GM19455 (cell line): ENCODE results near the gene KRT14.
A peak's percentile ranks its signal among the peaks of the same experiment; 100 is the strongest.
"Not testable (repeated sequence)": the region's sequence is repeated elsewhere in the genome, so short reads cannot be mapped to it uniquely, and the experiment has no call there.

ENCODE experiments used
- ATAC-seq: cut with Tn5 transposase; IDR thresholded peaks from one replicate; pipeline ENCODE4 v1.9.1; 2021; ENCODE audit not compliant: unreplicated experiment

Gene KRT14

DNA sequence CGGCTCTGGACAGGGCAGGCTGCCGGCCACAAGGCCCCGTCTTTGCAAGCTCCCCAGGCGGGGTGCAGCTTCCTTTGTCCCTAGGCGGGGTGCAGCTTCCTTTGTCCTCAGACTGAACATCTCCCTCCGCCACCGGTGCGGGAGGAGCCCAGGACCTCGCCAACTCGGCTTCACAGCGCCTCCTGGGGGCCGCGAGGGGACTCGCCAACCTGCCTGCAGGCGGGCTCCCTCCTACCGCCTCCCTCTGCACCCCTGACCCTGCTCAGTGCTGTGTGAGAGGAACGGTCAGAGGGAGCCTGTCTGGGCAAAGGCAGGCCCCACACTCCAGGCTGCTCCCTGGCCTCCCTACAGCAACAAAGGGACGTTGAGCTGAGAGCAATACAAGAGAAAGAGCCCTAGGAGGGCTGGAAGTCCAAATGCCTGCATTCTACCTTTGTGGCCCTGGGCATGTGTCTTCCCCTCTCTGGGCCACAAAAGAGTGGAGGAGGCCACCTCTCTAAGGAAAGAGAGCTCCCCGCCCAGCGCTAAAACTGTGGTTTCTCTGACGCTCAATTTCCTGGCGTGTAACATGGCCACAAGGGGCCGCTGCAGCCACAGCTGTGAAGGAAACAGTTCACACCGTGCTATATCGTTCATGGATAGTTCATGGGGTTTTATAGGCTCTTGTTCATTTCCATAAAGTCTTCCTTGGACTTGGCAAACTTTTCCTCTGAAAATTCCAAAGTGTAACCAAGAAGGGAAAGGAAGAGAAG, 37.7 kb downstream of the KRT14 start:
- ATAC-seq = peak; percentile 63

DNA sequence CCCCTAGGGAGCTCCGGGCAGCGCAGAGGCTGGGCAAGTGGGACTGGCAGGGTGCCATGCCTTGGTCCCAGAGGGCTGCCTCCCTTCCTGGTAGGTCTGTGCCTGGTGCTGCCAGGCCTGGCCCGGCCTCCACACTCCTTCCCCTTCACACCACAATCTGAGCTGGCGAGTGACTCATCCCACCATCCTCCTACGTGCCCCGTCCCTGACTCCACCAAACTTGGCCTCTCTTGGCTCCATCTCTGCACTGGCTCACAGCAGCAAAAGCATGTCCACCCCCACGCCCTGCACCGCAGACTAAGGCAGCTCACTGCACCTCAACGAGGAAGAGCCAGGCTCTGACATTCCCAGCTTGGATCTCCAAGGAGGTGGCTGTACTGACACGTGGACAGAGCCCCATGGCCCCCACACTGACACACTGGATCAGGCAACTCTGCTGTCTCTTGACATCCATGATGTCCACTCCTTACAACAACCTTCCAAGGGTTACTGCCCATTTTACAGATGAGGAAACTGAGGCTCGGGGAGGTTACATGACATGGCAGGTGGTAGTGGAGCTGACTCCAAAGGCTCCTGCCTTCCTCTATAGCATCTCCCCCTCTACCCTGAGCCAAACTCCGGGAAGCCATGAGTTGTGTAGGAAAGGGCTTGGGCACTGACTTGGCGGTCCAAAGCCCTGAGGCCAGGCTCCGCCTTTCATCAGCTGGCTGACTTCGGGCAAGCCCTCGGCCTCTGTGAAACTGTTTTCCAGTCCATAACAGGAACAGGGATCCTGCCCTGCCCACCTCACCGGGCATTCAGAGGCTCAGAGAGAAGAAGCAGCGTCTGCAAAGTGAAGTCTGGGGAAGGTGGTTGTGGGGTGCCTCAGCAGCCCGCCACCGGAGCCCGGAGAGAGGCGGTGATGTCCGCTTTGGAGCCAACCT, 38.5 kb downstream of the KRT14 start:
- no peak for ATAC-seq

DNA sequence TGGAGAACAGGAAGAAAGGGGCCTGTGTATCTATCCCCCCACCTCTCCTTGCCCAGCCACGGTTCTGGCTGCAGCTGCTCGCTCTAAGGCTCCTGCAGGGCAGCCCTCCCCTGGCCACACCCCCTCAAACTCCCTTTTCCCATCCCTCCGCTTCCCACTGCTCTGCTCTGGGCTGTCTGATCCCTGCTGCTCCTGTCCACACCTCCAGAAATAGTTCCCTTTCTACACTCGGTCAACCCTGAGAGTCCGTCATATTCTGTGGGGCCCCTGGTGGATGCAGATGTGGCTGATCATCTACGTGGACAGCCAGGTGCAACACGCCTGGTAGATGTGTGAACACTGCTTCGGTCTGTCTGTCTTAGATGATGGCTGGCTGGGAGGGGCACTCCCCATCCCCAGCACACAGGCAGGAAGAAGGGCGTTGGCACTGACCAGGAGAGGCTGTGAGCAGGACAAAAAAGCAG, 39.3 kb downstream of the KRT14 start:
- no peak for ATAC-seq

DNA sequence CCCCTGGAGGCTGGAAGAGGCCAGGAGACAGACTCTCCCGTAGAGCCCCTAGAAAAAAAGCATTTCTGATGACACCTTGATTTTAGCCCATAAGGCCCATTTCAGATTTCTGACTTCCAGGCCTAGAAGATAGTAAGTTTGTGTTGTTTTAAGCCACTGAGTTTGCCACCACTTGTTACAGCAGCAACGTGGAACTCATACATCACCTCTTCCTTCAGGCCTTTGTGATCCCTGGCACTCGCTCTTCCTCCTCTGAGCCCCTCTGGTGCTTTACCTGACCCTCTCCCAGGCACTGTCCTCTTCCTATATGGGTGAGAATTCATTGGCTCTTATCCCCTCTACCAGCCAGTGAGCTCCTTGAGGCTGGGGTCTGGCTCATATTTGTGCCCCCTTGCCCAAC, 39.9 kb downstream of the KRT14 start:
- no peak for ATAC-seq

DNA sequence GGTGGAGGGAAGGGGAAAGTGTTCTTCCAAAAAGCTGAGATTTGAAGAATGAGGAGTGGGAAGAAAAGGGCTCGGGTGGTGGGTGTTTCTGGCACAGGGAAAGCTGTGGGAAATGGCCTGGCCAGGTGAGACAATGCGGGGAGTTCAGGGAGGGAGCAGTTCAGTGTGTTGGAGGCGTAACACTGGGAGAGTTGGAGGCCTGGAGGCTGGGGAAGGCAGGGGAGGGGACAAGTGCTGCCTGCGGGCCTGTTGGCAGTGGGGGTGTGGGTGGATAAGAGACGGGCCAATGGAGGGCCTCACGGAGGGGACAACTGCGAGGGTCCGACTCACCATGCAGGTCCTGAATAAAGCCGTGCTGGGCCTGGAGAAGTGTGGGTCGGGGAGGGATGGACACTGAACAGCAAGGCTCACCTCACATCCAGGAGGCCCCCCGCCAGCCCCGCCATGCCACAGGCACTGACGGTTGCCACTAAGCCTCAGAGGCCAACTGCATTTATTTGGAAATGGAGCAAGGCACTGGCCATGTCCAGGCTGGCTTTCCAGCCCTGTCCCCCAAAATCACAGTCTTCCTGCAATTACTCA, 40.8 kb downstream of the KRT14 start:
- no peak for ATAC-seq

DNA sequence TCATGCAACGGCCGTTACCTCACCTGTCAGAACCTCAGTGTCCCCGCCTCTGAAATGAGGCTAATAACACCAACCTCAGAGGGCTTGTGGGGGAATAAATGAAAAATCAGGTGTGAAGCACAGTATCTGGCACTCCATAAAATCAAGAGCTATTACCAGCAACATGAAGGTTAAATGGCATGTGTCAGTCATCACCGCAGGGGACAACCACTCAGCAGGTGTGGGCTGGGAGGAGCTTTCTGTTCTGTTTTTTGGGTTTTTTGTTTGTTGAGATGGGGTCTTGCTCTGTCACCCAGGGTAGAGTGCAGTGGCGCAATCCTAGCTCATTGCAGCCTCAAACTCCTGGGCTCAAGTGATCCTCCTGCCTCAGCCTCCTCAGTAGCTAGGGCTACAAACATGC, 41.8 kb downstream of the KRT14 start:
- no peak for ATAC-seq

DNA sequence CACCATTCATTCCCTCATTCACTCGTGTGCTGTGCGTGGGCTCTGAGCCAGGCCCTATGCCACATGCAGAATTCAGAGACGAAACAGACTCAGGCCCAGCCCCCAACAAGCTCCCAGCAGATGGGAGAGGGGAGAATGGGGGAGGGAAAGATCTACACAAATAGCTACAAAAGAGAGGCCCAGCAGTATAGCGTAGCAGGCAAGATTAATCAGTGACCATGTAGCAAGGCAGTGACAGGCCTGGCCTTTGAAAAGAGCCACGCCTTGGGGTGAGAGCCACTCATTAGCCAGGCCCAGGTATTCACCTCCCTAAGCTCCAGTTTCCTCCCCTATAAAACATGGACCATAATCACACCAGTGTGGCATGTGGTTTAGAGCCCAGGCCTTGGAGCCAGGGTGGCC, 42.2 kb downstream of the KRT14 start:
- ATAC-seq = no peak

DNA sequence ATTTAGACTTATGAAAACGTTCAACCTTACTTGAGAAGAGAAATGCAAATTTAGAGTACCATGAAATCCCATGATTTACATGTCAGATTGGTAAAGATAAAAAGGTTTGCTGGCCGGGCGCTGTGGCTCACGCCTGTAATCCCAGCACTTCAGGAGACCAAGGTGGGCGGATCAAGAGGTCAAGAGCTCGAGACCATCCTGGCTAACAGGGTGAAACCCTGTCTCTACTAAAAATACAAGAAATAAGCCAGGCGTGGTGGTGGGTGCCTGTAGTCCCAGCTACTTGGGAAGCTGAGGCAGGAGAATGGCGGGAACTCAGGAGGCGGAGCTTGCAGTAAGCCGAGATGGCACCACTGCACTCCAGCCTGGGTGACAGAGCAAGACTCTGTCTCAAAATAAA, 43.9 kb downstream of the KRT14 start:
- ATAC-seq = not testable (repeated sequence)

DNA sequence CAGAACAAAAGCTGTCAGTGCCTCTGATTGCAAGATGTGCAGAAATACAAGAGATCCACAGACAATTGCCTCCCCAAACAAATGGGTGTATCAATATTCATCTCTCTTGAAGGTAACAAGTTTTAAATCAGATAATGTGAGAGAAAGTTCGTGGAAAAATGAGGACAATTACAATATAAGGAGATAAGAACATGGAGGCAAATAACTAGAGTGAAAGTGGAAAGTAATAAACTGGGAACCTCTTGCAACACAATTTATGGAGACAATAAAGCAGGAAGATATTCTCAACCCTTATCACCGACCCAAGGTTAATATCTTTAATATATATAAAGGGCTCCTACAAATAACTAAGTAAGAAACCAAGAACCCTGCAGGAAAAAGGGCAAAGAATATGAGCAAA, 44.3 kb downstream of the KRT14 start:
- ATAC-seq = no peak

DNA sequence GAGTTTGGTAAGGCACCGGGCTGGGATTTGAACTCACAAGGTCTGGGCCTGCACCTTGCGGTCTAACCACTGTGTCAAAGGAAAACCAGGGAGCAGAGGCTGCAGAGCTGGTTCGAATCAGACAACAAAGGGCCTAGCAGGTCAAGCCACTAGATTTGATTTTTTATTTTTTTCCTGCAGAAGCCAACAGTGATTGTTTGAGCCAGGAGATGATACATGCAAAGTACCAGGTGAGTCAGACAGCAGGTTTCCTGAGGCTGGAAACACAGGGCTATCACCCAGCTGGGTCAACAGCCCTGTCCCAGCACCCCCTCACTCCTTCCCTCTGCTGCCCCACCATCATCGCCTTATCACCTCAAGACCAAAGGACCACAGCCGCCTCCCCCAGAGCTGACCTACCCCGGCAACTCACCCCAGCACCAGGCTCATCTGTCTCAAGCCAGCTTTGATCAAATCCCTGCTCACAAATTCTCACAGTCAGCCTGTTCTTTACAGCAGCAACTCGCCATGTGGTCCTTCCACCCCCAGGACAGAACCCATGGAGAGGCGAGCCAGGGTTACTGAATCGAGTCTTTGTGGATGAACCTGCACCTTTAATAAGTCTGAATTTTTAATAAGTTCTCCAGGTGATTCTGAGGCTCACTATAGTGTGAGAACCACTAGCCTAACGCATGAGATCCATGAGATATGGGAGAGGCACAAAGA, 45.6 kb downstream of the KRT14 start:
- ATAC-seq = no peak

DNA sequence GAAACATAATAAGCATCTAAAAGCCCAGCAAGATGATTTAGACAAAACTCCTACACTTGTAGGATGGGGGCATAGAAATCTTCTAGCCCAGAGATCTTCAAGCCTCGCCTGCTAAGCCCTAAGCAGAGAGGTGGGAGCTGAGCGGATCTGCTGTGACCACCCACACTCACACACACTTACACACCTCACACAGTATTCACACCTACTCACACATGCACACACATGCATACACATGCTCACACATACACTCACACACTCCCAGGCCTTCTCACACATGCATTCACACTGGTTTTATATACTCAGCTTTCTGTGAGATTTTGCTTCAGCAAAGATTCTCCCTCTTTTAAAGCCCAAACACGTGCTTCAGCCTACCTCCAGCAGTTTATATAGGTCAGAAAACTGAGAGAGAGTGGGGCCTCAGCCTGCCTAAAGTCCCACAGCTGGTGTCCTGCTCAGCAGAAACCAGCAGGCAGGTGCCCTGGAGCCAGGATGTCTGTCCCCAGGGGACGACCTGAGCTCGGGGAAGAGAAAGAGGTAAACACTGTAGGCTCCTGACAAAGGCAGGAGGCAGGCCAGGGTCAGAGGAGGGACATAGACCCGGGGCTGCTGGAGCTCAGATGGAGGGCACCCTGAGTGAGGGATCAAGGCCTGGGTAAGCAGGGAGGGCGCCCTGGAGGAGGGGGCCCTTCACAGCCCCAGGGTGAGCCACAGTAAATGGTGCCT, 46.6 kb downstream of the KRT14 start:
- no peak for ATAC-seq

DNA sequence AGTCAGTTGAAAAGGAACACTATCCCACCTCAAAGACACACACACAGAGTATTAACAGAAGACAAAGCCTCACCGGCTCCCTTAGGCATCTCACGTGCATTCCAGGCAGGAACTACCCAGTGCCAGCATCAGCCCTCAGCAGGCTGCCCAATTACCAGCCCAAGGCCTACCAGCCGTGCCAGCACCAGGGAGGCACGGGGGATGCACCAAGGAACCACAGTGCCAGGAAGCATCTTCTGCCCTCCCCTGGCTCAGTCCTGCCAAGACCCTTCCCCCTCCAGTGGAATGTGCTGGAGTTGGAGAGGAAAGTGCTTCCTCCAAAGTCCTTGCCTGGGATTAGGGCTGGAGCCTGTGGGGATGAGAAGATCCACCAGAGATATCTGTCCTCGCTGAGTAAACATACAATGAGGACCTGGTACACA, 47.6 kb downstream of the KRT14 start:
- no peak for ATAC-seq

DNA sequence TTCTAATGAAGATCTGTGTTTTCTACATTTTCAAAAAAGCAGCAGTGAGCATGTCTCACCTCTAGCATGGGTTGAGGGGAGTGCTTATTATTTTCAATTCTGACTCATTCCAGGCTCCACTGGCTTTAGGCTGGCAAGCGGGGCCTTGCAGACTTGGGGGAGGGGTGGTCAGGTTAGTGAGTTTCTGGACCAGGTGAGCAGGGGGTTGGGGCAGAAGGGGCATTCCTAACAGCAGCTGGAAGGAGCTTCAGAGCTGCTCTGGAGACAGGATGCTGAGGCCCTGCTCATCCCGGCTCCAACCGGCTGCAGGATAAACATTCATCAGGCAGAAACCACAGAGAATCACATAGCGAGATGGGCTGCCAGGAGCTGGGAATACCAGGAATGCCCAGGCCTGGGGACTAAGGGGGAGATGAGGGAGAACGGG, 48.1 kb downstream of the KRT14 start:
- no peak for ATAC-seq

DNA sequence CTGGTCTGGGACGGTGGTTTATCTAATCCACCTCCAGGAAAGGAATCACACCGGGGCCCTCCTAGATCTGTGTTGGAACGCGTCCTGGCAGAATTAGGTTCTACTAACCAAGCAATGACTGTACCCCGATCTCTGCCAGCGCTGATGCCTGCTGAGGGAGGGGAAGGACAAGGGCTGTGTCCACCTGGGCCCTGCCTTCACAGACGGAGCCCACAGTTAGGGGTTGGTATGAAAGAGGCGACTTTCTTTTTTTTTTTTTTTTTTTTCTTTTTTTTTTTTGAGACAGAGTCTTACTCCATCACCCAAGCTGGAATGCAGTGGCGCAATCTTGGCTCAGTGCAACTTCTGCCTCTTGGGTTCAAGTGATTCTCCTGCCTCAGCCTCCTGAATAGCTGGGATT, 48.7 kb downstream of the KRT14 start:
- ATAC-seq = no peak

DNA sequence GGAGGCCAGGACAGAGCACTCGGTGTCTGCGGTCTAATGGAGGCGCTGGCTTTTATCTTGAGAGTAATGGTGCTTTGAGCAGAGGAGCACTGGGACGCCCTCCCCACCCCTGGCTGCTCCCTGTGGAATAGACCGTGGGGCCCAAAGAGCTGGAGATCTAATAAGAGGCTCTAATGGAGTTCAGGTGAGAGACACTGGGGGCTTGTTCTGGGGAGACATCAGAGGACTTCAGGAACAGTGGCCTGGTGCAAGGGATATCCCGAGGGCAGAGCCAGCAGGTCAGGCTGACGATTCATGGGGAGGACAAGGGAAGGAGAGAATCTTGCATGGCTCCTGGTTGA, 49.1 kb downstream of the KRT14 start:
- ATAC-seq = no peak

DNA sequence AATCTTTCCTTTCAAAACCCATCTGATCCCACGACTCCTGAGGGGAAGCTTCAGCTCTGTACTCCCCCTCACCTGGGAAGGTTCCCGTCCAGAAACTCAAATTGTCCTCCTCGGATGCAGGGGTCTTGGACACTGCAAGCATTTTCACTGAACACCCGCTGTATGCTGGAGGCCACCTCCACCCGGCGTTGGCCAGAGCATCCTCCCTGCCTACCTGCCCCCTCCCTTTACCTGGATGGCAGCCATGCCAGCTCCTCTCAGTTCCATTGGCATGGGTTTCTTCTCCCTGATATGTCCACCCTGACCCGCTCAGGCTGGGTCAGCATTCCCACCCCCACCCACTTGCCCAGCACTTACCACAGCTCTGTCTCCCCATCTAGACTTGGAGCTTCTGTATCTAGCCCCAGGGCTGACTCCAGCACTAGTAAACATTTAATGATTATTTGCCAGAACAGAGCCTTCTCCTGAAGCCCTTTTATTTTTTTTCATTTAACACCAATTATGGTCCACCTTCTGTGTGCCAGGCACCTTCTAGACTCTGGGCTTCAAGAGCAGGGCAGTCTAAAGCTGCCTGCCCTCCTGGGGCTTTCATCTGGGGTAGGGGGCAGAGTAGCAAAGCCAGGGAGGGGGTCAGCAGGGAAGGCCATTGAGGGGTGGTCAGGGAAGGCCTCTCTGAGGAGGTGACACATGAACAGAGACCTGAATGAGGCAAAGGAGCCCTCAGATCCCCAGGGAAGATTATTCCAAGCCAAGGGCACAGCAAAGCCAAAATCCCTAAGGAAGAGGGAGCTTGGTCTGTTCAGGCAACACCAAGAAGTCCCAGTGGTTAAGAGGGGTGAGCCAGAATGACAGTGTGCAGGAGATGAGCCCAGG, 49.7 kb downstream of the KRT14 start:
- ATAC-seq = no peak

DNA sequence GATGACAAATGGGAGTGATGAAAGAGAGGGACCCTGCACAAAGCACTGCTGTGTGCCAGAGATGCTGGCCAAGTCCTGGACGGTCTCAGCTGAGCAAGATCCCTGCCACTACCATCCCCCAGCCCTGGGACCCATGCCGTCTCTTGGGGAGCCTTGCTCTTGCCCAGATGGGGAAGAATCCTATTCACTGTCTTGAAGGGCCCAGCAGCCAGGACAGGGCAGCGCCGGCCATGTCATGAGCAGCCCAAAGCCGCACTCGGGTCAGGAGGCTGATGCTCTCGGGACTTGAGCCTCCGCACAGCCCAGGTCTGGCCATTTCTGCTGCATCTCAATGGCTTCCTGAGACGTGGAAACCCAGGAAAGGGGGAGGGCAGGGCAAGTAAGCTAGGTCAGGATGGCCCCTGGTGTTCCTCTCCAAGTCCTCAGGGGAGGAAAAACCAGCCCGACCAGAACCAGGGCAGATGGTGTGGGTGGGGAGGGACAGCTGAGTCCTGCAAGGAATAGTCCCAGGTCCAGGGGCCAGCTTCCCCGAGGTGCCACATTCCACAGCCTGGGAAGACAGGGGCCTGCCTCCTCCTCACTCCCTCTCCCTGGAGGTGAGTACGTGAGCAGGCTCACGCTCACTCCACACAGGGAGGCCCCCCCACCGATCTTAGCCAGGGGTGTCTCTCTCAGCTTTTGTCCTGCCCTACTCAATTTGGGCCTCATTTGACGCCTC, 50.8 kb downstream of the KRT14 start:
- ATAC-seq = no peak

DNA sequence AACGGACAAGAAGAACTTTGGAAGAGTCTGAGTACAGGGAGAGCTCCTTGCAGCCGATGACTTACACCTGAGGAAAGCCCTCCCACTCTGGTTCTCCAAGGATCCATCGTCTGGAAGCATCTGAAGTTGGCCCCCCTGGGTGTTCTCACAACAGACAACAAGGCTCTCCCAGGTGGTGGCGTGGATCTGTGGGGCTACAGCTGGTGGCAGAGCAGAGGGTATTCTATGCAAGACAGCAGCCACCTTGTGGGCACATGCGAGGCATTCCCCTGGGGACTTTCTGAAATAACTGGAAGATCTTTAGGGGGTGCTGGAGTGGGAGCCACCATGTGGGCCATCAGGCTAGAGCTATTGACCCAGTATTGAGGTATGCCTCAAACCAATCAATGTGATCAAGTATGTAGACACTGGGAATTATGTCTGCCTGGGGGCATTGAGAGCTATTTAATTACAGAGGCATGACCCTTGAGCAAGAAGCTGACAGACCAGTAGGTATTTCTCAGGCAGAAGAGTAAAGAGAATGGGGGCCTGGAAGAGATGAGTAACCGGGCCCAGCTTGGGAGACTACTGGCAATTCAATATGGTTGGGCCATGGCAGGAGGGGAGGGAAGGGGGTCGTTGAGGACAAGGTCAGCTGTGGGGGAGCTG, 51.7 kb downstream of the KRT14 start:
- no peak for ATAC-seq
